Mesenchymal stem cell (in vitro differentiated cells and primary cell): ENCODE data around the gene CMTM5.

Experiments used
- DNase-seq: peaks from one replicate; pipeline ENCODE4 v3.0.0-alpha.2; 2013
- H2AFZ ChIP-seq: one replicate; pipeline ENCODE4 v1.6.1; 2013; ENCODE audit warnings: low read depth, mild to moderate bottlenecking, control low read depth, inconsistent platforms, low read length, moderate library complexity
- H2AK5ac ChIP-seq: 2 replicates; pipeline ENCODE4 v1.6.1; 2013; ENCODE audit warnings: low read length, moderate library complexity, mild to moderate bottlenecking, inconsistent platforms; ENCODE audit not compliant: severe bottlenecking
- H2BK120ac ChIP-seq: one replicate; pipeline ENCODE4 v1.6.1; 2013; ENCODE audit warnings: low read depth, mild to moderate bottlenecking, inconsistent platforms, low read length, moderate library complexity
- H2BK12ac ChIP-seq, 2 experiments: one replicate each; pipeline ENCODE4 v1.6.1; 2013; ENCODE audit warnings: inconsistent platforms in 2 of 2, low read length in 2 of 2, mild to moderate bottlenecking in 2 of 2, moderate library complexity in 2 of 2, control low read depth in 1 of 2
- H2BK15ac ChIP-seq: one replicate; pipeline ENCODE4 v1.6.1; 2013; ENCODE audit warnings: mild to moderate bottlenecking, low read depth, inconsistent platforms; ENCODE audit not compliant: poor library complexity, severe bottlenecking
- H2BK5ac ChIP-seq: 2 replicates; pipeline ENCODE4 v1.6.1; 2013; ENCODE audit warnings: low read depth, mild to moderate bottlenecking, low read length, control low read depth, inconsistent platforms; ENCODE audit not compliant: poor library complexity, severe bottlenecking
- H3K14ac ChIP-seq, 2 experiments: one replicate each; pipeline ENCODE4 v1.6.1; 2013; ENCODE audit warnings: inconsistent platforms in 2 of 2, low read length in 2 of 2, control low read depth in 1 of 2, mild to moderate bottlenecking in 1 of 2, moderate library complexity in 1 of 2
- H3K18ac ChIP-seq, 2 experiments: one replicate each; pipeline ENCODE4 v1.6.1; 2013; ENCODE audit warnings: inconsistent platforms in 2 of 2, low read length in 2 of 2, control low read depth in 1 of 2, low read depth in 1 of 2, mild to moderate bottlenecking in 1 of 2
- H3K23ac ChIP-seq, 2 experiments: one replicate each; pipeline ENCODE4 v1.6.1; 2013; ENCODE audit warnings: inconsistent platforms in 2 of 2, low read length in 2 of 2, mild to moderate bottlenecking in 2 of 2, moderate library complexity in 2 of 2, control low read depth in 1 of 2
- H3K27ac ChIP-seq: 2 replicates; pipeline ENCODE4 v1.5.1; 2013; ENCODE audit warnings: mild to moderate bottlenecking, moderate library complexity, low read length, control low read depth, inconsistent platforms; ENCODE audit not compliant: poor library complexity, severe bottlenecking
- H3K27me3 ChIP-seq, 2 experiments: 2 replicates each; pipeline versions ENCODE4 v1.6.1 to v1.7.0; 2013; ENCODE audit warnings: low read length in 2 of 2, mild to moderate bottlenecking in 2 of 2, moderate library complexity in 2 of 2, control low read depth in 1 of 2, inconsistent platforms in 1 of 2; ENCODE audit not compliant: control insufficient read depth in 1 of 2, insufficient read depth in 1 of 2
- H3K36me3 ChIP-seq, 2 experiments: 2 replicates each; pipeline versions ENCODE4 v1.6.1 to v1.7.0; 2013; ENCODE audit warnings: low read length in 2 of 2, control low read depth in 1 of 2, inconsistent platforms in 1 of 2, low read depth in 1 of 2, mild to moderate bottlenecking in 1 of 2; ENCODE audit not compliant: insufficient read depth in 2 of 2, control insufficient read depth in 1 of 2
- H3K4ac ChIP-seq, 2 experiments: one replicate each; pipeline ENCODE4 v1.6.1; 2013; ENCODE audit warnings: inconsistent platforms in 2 of 2, low read length in 2 of 2, mild to moderate bottlenecking in 2 of 2, moderate library complexity in 2 of 2, control low read depth in 1 of 2, low read depth in 1 of 2
- H3K4me1 ChIP-seq: 2 replicates; pipeline ENCODE4 v1.6.1; 2013; ENCODE audit warnings: low read depth, low read length, control low read depth; ENCODE audit not compliant: control insufficient read depth, insufficient read depth
- H3K4me2 ChIP-seq: 2 replicates; pipeline ENCODE4 v1.6.1; 2013; ENCODE audit warnings: low read length, mild to moderate bottlenecking, inconsistent platforms; ENCODE audit not compliant: poor library complexity, severe bottlenecking
- H3K4me3 ChIP-seq, 2 experiments: 2 replicates each; pipeline versions ENCODE4 v1.5.1 to v1.7.0; 2013; ENCODE audit warnings: low read length in 2 of 2, mild to moderate bottlenecking in 2 of 2, control low read depth in 1 of 2, low read depth in 1 of 2; ENCODE audit not compliant: insufficient read depth in 1 of 2
- H3K79me1 ChIP-seq: replicated peaks from 2 replicates; pipeline ENCODE4 v1.6.1; 2013; ENCODE audit warnings: mild to moderate bottlenecking, control low read depth, low read length, inconsistent platforms; ENCODE audit not compliant: poor library complexity, severe bottlenecking
- H3K9ac ChIP-seq: 2 replicates; pipeline ENCODE4 v1.7.0; 2013; ENCODE audit warnings: mild to moderate bottlenecking, low read length, moderate library complexity
- H3K9me3 ChIP-seq: 2 replicates; pipeline ENCODE4 v1.7.0; 2013; ENCODE audit warnings: mild to moderate bottlenecking, low read length; ENCODE audit not compliant: control insufficient read depth
- H4K8ac ChIP-seq: one replicate; pipeline ENCODE4 v1.6.1; 2013; ENCODE audit warnings: inconsistent platforms, mild to moderate bottlenecking, low read length, moderate library complexity
- H4K91ac ChIP-seq: one replicate; pipeline ENCODE4 v1.6.1; 2013; ENCODE audit warnings: mild to moderate bottlenecking, low read length, inconsistent platforms
- WGBS: methylation state at CpG from one replicate; pipeline ENCODE4 v1.1.7; 2013; ENCODE audit warnings: mixed read lengths; 5-methylcytosine and 5-hydroxymethylcytosine counted together

Gene CMTM5

DNA sequence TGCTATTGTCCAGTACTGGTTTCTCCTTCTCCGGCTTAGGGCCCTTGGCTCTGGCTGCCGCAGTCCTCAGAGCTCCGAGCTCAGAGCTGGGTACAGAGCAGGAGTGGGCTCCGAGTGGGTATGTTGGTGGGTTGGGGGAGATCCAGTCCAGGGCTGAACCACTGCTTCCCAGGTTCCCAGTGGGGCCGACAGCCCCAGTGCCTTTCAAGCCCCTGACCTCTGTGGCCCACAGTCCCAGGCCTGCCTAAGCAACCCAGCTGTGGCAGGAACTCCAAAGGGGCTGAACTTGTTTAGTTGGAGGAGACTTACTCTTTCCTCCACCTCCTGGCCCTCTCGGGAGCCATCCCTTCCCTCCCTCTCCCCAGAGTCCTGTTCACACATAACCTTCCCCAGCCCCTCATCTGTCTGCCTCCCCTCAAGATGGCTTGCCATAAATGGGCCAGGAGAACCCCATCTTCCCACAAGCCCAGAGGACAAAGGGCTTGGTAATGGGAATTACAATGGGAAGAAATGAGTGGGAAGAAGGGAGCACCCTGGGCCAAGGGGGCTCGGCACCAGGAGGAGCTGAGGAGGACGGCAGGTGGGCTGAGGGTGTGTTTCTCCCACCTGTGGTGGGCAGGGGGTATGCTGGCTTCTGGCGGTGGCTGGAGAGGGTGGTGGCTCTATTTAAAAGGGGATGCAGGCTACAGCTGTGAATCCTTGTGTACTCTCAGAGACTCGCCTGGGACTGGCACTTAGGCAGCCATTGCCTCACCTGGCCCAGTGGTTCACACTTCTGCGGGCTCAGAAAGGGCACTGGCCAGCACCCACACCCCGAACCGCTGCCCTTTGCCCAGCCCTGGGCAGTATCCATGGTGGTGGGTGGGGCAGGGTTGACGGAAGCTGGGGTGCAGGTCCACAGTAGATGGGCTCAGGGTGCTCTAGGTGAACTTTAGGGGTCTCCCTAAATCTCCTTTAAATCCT lies 35.0 kb downstream of the CMTM5 start:
- Histone ChIP-seq H2BK120ac (no peak overlapping the region), H3K4me3 (no peak overlapping the region), H3K9me3 (no peaks in the 10 kb centered on the region), H3K4me2 (no peak overlapping the region), H3K23ac (no peak overlapping the region), H2AFZ (no peak overlapping the region), H4K91ac (no peak overlapping the region), H3K27ac (no peak overlapping the region), H3K4ac (no peak overlapping the region), H2AK5ac (no peak overlapping the region), H2BK12ac (no peak overlapping the region), H3K9ac (no peak overlapping the region), H3K18ac (no peak overlapping the region), H2BK15ac (no peak overlapping the region), H3K36me3 (no peaks in the 10 kb centered on the region), H4K8ac (no peak overlapping the region), H3K4me1 (no peaks in the 10 kb centered on the region), H2BK5ac (no peak overlapping the region), H3K79me1 (no peaks in the 10 kb centered on the region), H3K14ac (peak overlapping the region in 1 of 2 experiments; percentile 23), H3K27me3 (peaks cover 50 to 70% of the 10 kb centered on the region in 2 experiments)
- DNase-seq = no peak
- WGBS = 76% methylated on average over 13 of the region's 14 CpGs

DNA sequence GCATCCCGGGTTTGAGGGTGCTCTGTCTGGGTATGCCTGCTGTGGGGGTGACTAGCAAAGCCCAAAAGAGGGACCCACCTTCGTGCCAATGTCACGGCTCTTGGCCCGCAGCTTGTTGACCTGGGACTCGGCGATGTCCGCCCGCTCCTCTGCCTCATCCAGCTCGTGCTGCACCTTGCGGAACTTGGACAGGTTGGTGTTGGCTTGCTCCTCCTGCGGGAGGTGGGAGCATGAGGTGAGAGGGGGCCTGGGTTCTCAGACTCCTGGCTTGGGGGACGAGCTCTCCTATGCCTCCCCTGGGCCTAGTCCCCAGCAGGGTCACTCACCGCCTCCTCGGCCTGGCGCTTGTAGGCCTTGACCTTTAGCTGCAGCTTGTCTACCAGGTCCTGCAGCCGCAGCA lies 36.8 kb downstream of the CMTM5 start:
- Histone ChIP-seq H2BK120ac (no peak overlapping the region), H3K4me3 (no peak overlapping the region), H3K36me3 (no peaks in the 10 kb centered on the region), H2BK5ac (no peak overlapping the region), H3K4me2 (no peak overlapping the region), H3K9me3 (no peaks in the 10 kb centered on the region), H2AFZ (no peak overlapping the region), H2AK5ac (no peak overlapping the region), H3K4me1 (no peaks in the 10 kb centered on the region), H3K79me1 (no peaks in the 10 kb centered on the region), H3K9ac (no peak overlapping the region), H3K14ac (no peak overlapping the region), H3K23ac (no peak overlapping the region), H3K27ac (no peak overlapping the region), H3K18ac (no peak overlapping the region), H3K4ac (no peak overlapping the region), H4K91ac (no peak overlapping the region), H3K27me3 (peaks cover 44 to 65% of the 10 kb centered on the region in 2 experiments), H2BK15ac (no peak overlapping the region), H2BK12ac (no peak overlapping the region), H4K8ac (peak overlapping the region; percentile 4)
- no peak for DNase-seq
- WGBS = 85% methylated on average over 13 of the region's 16 CpGs

DNA sequence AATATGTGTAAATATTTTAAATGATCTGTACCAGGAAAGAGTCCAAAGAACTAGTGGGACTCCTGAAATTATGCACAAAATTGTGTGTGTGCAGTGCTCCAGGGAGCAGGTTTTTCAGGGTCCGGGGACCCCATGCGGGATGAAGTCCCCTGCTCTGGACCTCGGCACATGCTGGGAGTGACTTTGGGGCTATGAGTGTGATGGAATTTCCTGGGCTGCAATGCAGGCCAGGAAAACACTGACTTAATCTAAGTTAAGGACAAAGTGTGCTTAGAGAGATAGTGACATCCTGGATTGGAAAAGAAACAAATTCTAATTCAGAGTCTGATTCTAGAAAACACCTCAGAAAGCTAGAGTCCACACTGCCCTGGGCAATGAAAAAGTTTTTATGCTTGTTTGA lies 37.4 kb downstream of the CMTM5 start:
- no peaks in the 10 kb centered on the region for H3K4me1 ChIP-seq
- no peak overlapping the region for H4K91ac ChIP-seq
- H2BK5ac ChIP-seq = no peak overlapping the region
- H3K4ac ChIP-seq = no peak overlapping the region
- no peak overlapping the region for H3K9ac ChIP-seq
- peaks cover 46 to 65% of the 10 kb centered on the region in 2 experiments for H3K27me3 ChIP-seq
- no peak overlapping the region for H3K27ac ChIP-seq
- no peak overlapping the region for H4K8ac ChIP-seq
- no peak overlapping the region for H3K23ac ChIP-seq
- H2BK120ac ChIP-seq = no peak overlapping the region
- no peak overlapping the region for H3K4me3 ChIP-seq
- H2BK12ac ChIP-seq = no peak overlapping the region
- no peak overlapping the region for H2AK5ac ChIP-seq
- H2AFZ ChIP-seq = no peak overlapping the region
- H3K36me3 ChIP-seq = no peaks in the 10 kb centered on the region
- H3K14ac ChIP-seq = no peak overlapping the region
- WGBS = 86% methylated on average over 3 of the region's 3 CpGs
- no peak overlapping the region for H2BK15ac ChIP-seq
- H3K18ac ChIP-seq = no peak overlapping the region
- no peak for DNase-seq
- H3K79me1 ChIP-seq = no peaks in the 10 kb centered on the region
- H3K4me2 ChIP-seq = no peak overlapping the region
- no peaks in the 10 kb centered on the region for H3K9me3 ChIP-seq

DNA sequence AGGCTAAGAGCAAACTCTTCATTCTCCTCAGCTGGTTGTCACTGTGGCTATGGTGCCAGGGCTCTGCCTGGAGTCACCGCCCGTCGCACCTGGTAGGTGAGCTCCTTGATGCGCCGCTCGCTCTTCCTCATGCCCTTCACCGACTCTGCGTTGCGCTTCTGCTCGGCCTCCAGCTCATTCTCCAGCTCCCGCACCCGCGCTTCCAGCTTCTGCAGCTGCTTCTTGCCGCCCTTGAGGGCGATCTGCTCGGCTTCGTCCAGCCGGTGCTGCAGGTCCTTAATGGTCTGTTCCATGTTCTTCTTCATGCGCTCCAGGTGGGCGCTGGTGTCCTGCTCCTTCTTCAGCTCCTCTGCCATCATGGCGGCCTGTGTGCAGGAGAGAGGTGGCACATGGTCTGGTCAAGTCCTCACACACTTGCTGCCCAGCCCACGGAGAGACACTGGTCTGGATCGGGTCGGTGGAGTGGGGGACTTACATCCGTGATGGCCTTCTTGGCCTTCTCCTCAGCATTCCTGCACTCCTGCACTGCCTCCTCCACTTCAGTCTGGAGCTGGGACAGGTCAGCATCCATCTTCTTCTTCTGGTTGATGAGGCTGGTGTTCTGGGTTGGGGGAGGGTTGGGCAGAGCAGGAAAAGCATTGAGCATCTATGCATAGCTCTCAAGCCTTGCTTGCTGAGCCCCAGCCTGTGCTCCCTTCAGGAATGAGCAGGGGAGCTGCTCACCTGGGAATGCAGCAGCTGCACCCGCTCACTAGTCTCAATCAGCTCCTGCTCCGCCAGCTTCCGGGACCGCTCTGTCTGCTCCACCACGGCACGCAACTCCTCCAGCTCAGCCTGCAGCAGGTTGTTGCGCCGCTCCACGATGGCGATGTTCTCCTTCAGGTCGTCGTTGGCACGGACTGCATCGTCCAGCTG lies 38.3 kb downstream of the CMTM5 start:
- no peak overlapping the region for H3K4me2 ChIP-seq
- H3K4ac ChIP-seq = no peak overlapping the region
- no peak overlapping the region for H2BK15ac ChIP-seq
- DNase-seq = no peak
- no peak overlapping the region for H2BK120ac ChIP-seq
- no peak overlapping the region for H2AFZ ChIP-seq
- no peak overlapping the region for H3K18ac ChIP-seq
- H3K23ac ChIP-seq = no peak overlapping the region
- H2AK5ac ChIP-seq = no peak overlapping the region
- no peak overlapping the region for H4K8ac ChIP-seq
- peaks cover 43 to 61% of the 10 kb centered on the region in 2 experiments for H3K27me3 ChIP-seq
- H3K9me3 ChIP-seq = no peaks in the 10 kb centered on the region
- H4K91ac ChIP-seq = no peak overlapping the region
- no peaks in the 10 kb centered on the region for H3K36me3 ChIP-seq
- H3K4me1 ChIP-seq = no peaks in the 10 kb centered on the region
- H2BK5ac ChIP-seq = no peak overlapping the region
- H3K27ac ChIP-seq = no peak overlapping the region
- H3K79me1 ChIP-seq = no peaks in the 10 kb centered on the region
- no peak overlapping the region for H3K14ac ChIP-seq
- no peak overlapping the region for H3K4me3 ChIP-seq
- H3K9ac ChIP-seq = no peak overlapping the region
- no peak overlapping the region for H2BK12ac ChIP-seq
- 93% methylated on average over 38 of the region's 39 CpGs for WGBS
